SU-DHL-6 (cell line): Measurements from ENCODE around the gene MEF2D.

Source experiments
- H2AFZ ChIP-seq: fragments of 200-600 bp; sonication (generic); 2 replicates; pipeline ENCODE4 v1.6.1; 2014; ENCODE audit warnings: low read depth, mild to moderate bottlenecking, moderate library complexity, mixed read lengths, antibody characterized with exemption, low read length; ENCODE audit not compliant: severe bottlenecking
- H3F3A ChIP-seq: fragments of 200-600 bp; shearing (Covaris generic); 2 replicates; pipeline ENCODE4 v1.6.0; 2016; ENCODE audit warnings: antibody characterized with exemption, mild to moderate bottlenecking; ENCODE audit not compliant: insufficient read depth
- H3K27ac ChIP-seq: fragments of 200-600 bp; sonication (generic); 2 replicates; pipeline ENCODE4 v1.5.1; 2016; ENCODE audit warnings: low read depth, mild to moderate bottlenecking, low read length, moderate library complexity, mixed read lengths
- H3K27me3 ChIP-seq: fragments of 200-600 bp; sonication (generic), shearing (Covaris generic); 2 replicates; pipeline ENCODE4 v1.6.0; 2014; ENCODE audit warnings: mild to moderate bottlenecking, low read length
- H3K36me3 ChIP-seq: fragments of 200-600 bp; sonication (generic); 2 replicates; pipeline ENCODE4 v1.6.1; 2014; ENCODE audit warnings: mild to moderate bottlenecking, low read length, mixed read lengths
- H3K4me2 ChIP-seq: fragments of 300-600, 200-600 bp; shearing (Covaris generic), sonication (generic); 2 replicates; pipeline ENCODE4 v1.6.0; 2014; ENCODE audit warnings: low read length, low read depth, mild to moderate bottlenecking; ENCODE audit not compliant: poor library complexity, severe bottlenecking
- H3K4me3 ChIP-seq: fragments of 200-600 bp; sonication (generic); 2 replicates; pipeline ENCODE4 v1.5.1; 2014; ENCODE audit warnings: antibody characterized with exemption, low read length, mild to moderate bottlenecking, mixed read lengths; ENCODE audit not compliant: insufficient read depth, poor library complexity, severe bottlenecking
- H3K79me2 ChIP-seq: fragments of 200-600 bp; sonication (generic); 2 replicates; pipeline ENCODE4 v1.6.1; 2014; ENCODE audit warnings: mild to moderate bottlenecking, low read length, moderate library complexity; ENCODE audit not compliant: insufficient read depth
- H3K9ac ChIP-seq: fragments of 200-600 bp; sonication (generic); 2 replicates; pipeline ENCODE4 v1.7.0; 2014; ENCODE audit warnings: mild to moderate bottlenecking, low read length
- H3K9me2 ChIP-seq: fragments of 200-600 bp; sonication (generic); replicated peaks from 2 replicates; pipeline ENCODE4 v1.6.1; 2014; ENCODE audit warnings: low read length; ENCODE audit not compliant: insufficient read depth
- H3K9me3 ChIP-seq: fragments of 200-600 bp; sonication (generic); 2 replicates; pipeline ENCODE4 v1.6.1; 2014; ENCODE audit warnings: low read length, mixed read lengths; ENCODE audit not compliant: insufficient read depth
- H4K20me1 ChIP-seq: fragments of 200-600 bp; sonication (generic); 2 replicates; pipeline ENCODE4 v1.6.1; 2014; ENCODE audit warnings: low read depth, mild to moderate bottlenecking, antibody characterized with exemption, low read length, moderate library complexity, mixed read lengths
- CTCF ChIP-seq: fragments of 200-600 bp; sonication (generic); IDR thresholded peaks from one replicate; pipeline ENCODE4 v1.5.1; 2017; ENCODE audit warnings: antibody characterized with exemption, mild to moderate bottlenecking, low read length, moderate library complexity; ENCODE audit not compliant: insufficient read depth, poor library complexity, severe bottlenecking
- EZH2phosphoT487 ChIP-seq: fragments of 200-600 bp; sonication (generic), shearing (Covaris generic); conservative IDR thresholded peaks from 2 replicates; pipeline ENCODE4 v1.6.1; 2018; ENCODE audit warnings: mild to moderate bottlenecking, antibody characterized with exemption, low read length, moderate library complexity, mixed read lengths

The MEF2D gene

GRCh38 chr1:156437037-156437867 lies 63.3 kb downstream of the MEF2D start:
- H3K9ac ChIP-seq, result no peak overlapping the region
- no peak overlapping the region for H3K27ac ChIP-seq
- no peaks in the 10 kb centered on the region for H3K9me3 ChIP-seq
- no peak overlapping the region for H3K4me2 ChIP-seq
- H3K36me3 ChIP-seq, result no peaks in the 10 kb centered on the region
- no peaks in the 10 kb centered on the region for H4K20me1 ChIP-seq
- H3K4me3 ChIP-seq, result no peak overlapping the region
- no peaks in the 10 kb centered on the region for H3K9me2 ChIP-seq
- no peak overlapping the region for H2AFZ ChIP-seq
- H3F3A ChIP-seq, result no peaks in the 10 kb centered on the region
- no peak for TF ChIP-seq CTCF
- TF ChIP-seq EZH2phosphoT487, result no peak
- H3K79me2 ChIP-seq, result no peaks in the 10 kb centered on the region
- H3K27me3 ChIP-seq, result no peaks in the 10 kb centered on the region

GRCh38 chr1:156436141-156437036 lies 64.2 kb downstream of the MEF2D start:
- H3K27ac ChIP-seq, result no peak overlapping the region
- no peaks in the 10 kb centered on the region for H4K20me1 ChIP-seq
- H3K27me3 ChIP-seq, result no peaks in the 10 kb centered on the region
- no peaks in the 10 kb centered on the region for H3K9me3 ChIP-seq
- H3K36me3 ChIP-seq, result no peaks in the 10 kb centered on the region
- no peaks in the 10 kb centered on the region for H3K79me2 ChIP-seq
- no peak overlapping the region for H3K4me2 ChIP-seq
- H3K4me3 ChIP-seq, result no peak overlapping the region
- H2AFZ ChIP-seq, result no peak overlapping the region
- TF ChIP-seq EZH2phosphoT487 (no peak), CTCF (no peak)
- H3K9me2 ChIP-seq, result no peaks in the 10 kb centered on the region
- no peaks in the 10 kb centered on the region for H3F3A ChIP-seq
- no peak overlapping the region for H3K9ac ChIP-seq

- H3F3A ChIP-seq, result no peaks in the 10 kb centered on the region
- H2AFZ ChIP-seq, result no peak overlapping the region
- no peak overlapping the region for H3K4me2 ChIP-seq
- no peaks in the 10 kb centered on the region for H3K36me3 ChIP-seq
- H3K79me2 ChIP-seq, result no peaks in the 10 kb centered on the region
- H3K9ac ChIP-seq, result no peak overlapping the region
- no peak overlapping the region for H3K4me3 ChIP-seq
- H3K27ac ChIP-seq, result no peak overlapping the region
- TF ChIP-seq EZH2phosphoT487, result no peak
- no peak for TF ChIP-seq CTCF
- H4K20me1 ChIP-seq, result no peaks in the 10 kb centered on the region
- H3K9me2 ChIP-seq, result no peaks in the 10 kb centered on the region
- H3K9me3 ChIP-seq, result no peaks in the 10 kb centered on the region
- H3K27me3 ChIP-seq, result no peaks in the 10 kb centered on the region
Observed at GRCh38 chr1:156435545-156436140, 64.9 kb downstream of the MEF2D start.
